Measurements from ENCODE around the gene RPS19BP1.

RPS19BP1 gene

GRCh38 chr22:39574779-39575551 lies 42.4 kb upstream of the RPS19BP1 start:
- TF ChIP-seq EGR1 (IDR thresholded peaks at IDR 0.05) (no peak), TEAD4 (IDR thresholded peaks at IDR 0.05) (no peak), TCF12 (IDR thresholded peaks at IDR 0.05; ENCODE audit: low read depth) (no peak; the same call in 1 of the 2 replicates), NFIC (IDR thresholded peaks at IDR 0.05) (peak; percentile 79), EP300 (IDR thresholded peaks at IDR 0.05; ENCODE audit: borderline replicate concordance) (peak; percentile 23; the same call in 1 of the 2 replicates), ZBTB7A (IDR thresholded peaks at IDR 0.05; ENCODE audit: low read depth) (peak; percentile 73)

GRCh38 chr22:39571538-39571937 lies 39.0 kb upstream of the RPS19BP1 start:
- TF ChIP-seq TEAD4 (IDR thresholded peaks at IDR 0.05) (no peak), EP300 (IDR thresholded peaks at IDR 0.05; ENCODE audit: borderline replicate concordance) (no peak), MAX (IDR thresholded peaks at IDR 0.05) (no peak), CEBPB (IDR thresholded peaks at IDR 0.05) (no peak), TAF1 (IDR thresholded peaks at IDR 0.05; ENCODE audit: low read depth) (no peak), NFIC (IDR thresholded peaks at IDR 0.05) (no peak), CREB1 (IDR thresholded peaks at IDR 0.05; ENCODE audit: low read depth) (no peak), YY1 (IDR thresholded peaks at IDR 0.05; ENCODE audit: low read depth) (no peak), FOXM1 (IDR thresholded peaks at IDR 0.05; ENCODE audit: borderline replicate concordance, low read depth) (no peak), TCF12 (IDR thresholded peaks at IDR 0.05; ENCODE audit: low read depth) (no peak), ZBTB7A (IDR thresholded peaks at IDR 0.05; ENCODE audit: low read depth) (no peak)

- TF ChIP-seq FOXM1 (IDR thresholded peaks at IDR 0.05; ENCODE audit: borderline replicate concordance, low read depth) (no peak), TAF1 (IDR thresholded peaks at IDR 0.05; ENCODE audit: low read depth) (no peak), CREB1 (IDR thresholded peaks at IDR 0.05; ENCODE audit: low read depth) (no peak), MAX (IDR thresholded peaks at IDR 0.05) (no peak), EGR1 (IDR thresholded peaks at IDR 0.05) (no peak), NFIC (IDR thresholded peaks at IDR 0.05) (no peak), ZBTB7A (IDR thresholded peaks at IDR 0.05; ENCODE audit: low read depth) (no peak), RAD21 (IDR thresholded peaks at IDR 0.05; ENCODE audit: low read depth) (no peak), CEBPB (IDR thresholded peaks at IDR 0.05) (no peak), USF1 (IDR thresholded peaks at IDR 0.05) (no peak), EP300 (IDR thresholded peaks at IDR 0.05; ENCODE audit: borderline replicate concordance) (no peak), TEAD4 (IDR thresholded peaks at IDR 0.05) (no peak), REST (IDR thresholded peaks at IDR 0.05; ENCODE audit: low read depth) (no peak), YY1 (IDR thresholded peaks at IDR 0.05; ENCODE audit: low read depth) (no peak), TCF12 (IDR thresholded peaks at IDR 0.05; ENCODE audit: low read depth) (no peak)
Measured at GRCh38 chr22:39570665-39571064, 38.1 kb upstream of the RPS19BP1 start, which contains the start of gene CACNA1I. Gene CACNA1I (plus strand): TSS chr22:39570753. CDS start chr22:39570753, 0 bp downstream.

GRCh38 chr22:39570226-39570625 lies 37.7 kb upstream of the RPS19BP1 start:
- TF ChIP-seq EP300 (IDR thresholded peaks at IDR 0.05; ENCODE audit: borderline replicate concordance), result no peak
- no peak for TF ChIP-seq YY1 (IDR thresholded peaks at IDR 0.05; ENCODE audit: low read depth)
- no peak for TF ChIP-seq REST (IDR thresholded peaks at IDR 0.05; ENCODE audit: low read depth)
- no peak for TF ChIP-seq CEBPB (IDR thresholded peaks at IDR 0.05)
- no peak for TF ChIP-seq TCF12 (IDR thresholded peaks at IDR 0.05; ENCODE audit: low read depth)
- TF ChIP-seq FOXM1 (IDR thresholded peaks at IDR 0.05; ENCODE audit: borderline replicate concordance, low read depth), result no peak
- no peak for TF ChIP-seq ZBTB7A (IDR thresholded peaks at IDR 0.05; ENCODE audit: low read depth)
- no peak for TF ChIP-seq TAF1 (IDR thresholded peaks at IDR 0.05; ENCODE audit: low read depth)
- no peak for TF ChIP-seq EGR1 (IDR thresholded peaks at IDR 0.05)
- TF ChIP-seq USF1 (IDR thresholded peaks at IDR 0.05), result no peak
- no peak for TF ChIP-seq RAD21 (IDR thresholded peaks at IDR 0.05; ENCODE audit: low read depth)
- TF ChIP-seq MAX (IDR thresholded peaks at IDR 0.05), result no peak
- TF ChIP-seq TEAD4 (IDR thresholded peaks at IDR 0.05), result no peak
- no peak for TF ChIP-seq NFIC (IDR thresholded peaks at IDR 0.05)
- no peak for TF ChIP-seq CREB1 (IDR thresholded peaks at IDR 0.05; ENCODE audit: low read depth)

- TF ChIP-seq CREB1 (IDR thresholded peaks at IDR 0.05; ENCODE audit: low read depth), result no peak
- no peak for TF ChIP-seq REST (IDR thresholded peaks at IDR 0.05; ENCODE audit: low read depth)
- no peak for TF ChIP-seq TAF1 (IDR thresholded peaks at IDR 0.05; ENCODE audit: low read depth)
- TF ChIP-seq USF1 (IDR thresholded peaks at IDR 0.05), result no peak
- TF ChIP-seq NFIC (IDR thresholded peaks at IDR 0.05), result no peak
- TF ChIP-seq MAX (IDR thresholded peaks at IDR 0.05), result no peak
- no peak for TF ChIP-seq EP300 (IDR thresholded peaks at IDR 0.05; ENCODE audit: borderline replicate concordance)
- no peak for TF ChIP-seq EGR1 (IDR thresholded peaks at IDR 0.05)
- TF ChIP-seq TCF12 (IDR thresholded peaks at IDR 0.05; ENCODE audit: low read depth), result no peak
- no peak for TF ChIP-seq YY1 (IDR thresholded peaks at IDR 0.05; ENCODE audit: low read depth)
- TF ChIP-seq RAD21 (IDR thresholded peaks at IDR 0.05; ENCODE audit: low read depth), result no peak
- TF ChIP-seq TEAD4 (IDR thresholded peaks at IDR 0.05), result no peak
- no peak for TF ChIP-seq ZBTB7A (IDR thresholded peaks at IDR 0.05; ENCODE audit: low read depth)
- TF ChIP-seq FOXM1 (IDR thresholded peaks at IDR 0.05; ENCODE audit: borderline replicate concordance, low read depth), result no peak
- TF ChIP-seq CEBPB (IDR thresholded peaks at IDR 0.05), result no peak
Measured at GRCh38 chr22:39569066-39569465, 36.5 kb upstream of the RPS19BP1 start.
